Measurements from ENCODE around the gene MBOAT2. TPM values are rescaled to one million over a fixed set of nuclear protein-coding genes. Genes with fewer than 3 reads are reported as not detected.

The MBOAT2 gene
- total RNA-seq, 4 donors from 2014 or later, result 20.0 to 83.0 (median 30.3) TPM

DNA sequence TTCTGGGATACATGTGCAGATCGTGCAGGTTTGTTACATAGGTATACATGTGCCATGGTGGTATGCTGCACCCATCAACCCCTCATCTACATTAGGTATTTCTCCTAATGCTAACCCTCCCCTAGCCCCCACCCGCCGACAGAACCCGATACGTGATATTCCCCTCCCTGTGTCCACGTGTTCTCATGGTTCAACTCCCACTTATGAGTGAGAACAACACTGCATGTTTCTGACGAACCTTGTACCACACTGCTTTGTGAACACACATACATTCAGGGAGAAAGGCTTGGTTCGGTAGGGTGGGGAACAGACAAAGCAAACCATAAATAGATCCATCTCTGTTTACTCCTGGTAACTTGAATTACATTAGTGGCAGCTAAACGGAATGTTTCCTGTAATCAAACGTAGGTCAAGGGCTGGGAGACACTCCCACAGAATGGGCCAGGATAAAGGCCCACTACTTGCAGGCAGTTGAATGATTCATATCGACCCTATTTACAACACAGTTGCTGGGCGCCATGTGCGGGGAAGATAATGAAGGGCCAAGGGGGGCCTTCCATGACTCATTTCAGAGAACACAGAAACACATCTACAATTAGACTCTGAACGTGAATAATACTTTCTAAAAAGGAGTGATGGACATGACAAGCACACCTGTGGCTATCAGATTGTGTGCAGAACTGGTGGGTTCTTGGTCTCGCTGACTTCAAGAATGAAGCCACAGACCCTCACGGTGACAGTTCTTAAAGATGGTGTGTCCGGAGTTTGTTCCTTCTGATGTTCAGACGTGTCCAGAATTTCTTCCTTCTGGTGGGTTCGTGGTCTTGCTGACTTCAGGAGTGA lies 109.3 kb downstream of the MBOAT2 start:
- H3K27ac ChIP-seq, result no peak overlapping the region
- no peak overlapping the region for H3K4me3 ChIP-seq
- intact Hi-C loops (cut with DNase I; ENCODE audit: low total_unique reads), result no loop called here
- no peaks in the 10 kb centered on the region for H3K36me3 ChIP-seq
- no peaks in the 10 kb centered on the region for H3K4me1 ChIP-seq
- no peaks in the 10 kb centered on the region for H3K9me3 ChIP-seq
- no peak for TF ChIP-seq POLR2A (IDR thresholded peaks at IDR 0.05)
- no peaks in the 10 kb centered on the region for H3K27me3 ChIP-seq
- DNase-seq, result no peak

DNA sequence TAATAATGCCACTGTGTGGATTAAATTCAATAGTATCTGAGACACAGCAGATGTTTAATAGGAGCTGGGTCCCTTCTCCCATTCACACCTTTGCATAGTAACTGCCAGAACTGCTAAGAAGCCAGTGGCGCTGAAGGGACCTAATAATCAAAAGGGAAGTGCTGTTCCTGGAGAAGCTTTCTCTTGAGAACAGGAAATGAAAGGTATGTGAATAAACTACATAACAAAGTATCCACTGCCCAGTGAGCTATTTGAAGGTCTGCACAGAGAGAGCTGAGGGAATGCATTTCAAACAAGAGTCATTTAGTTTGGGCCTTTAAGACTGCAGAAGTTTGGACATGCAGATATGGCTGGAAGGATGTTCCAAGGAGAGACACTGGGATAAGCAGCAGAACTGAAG lies 110.0 kb downstream of the MBOAT2 start:
- DNase-seq, result no peak
- Histone ChIP-seq H3K36me3 (no peaks in the 10 kb centered on the region), H3K27me3 (no peaks in the 10 kb centered on the region), H3K4me3 (no peak overlapping the region), H3K27ac (no peak overlapping the region), H3K4me1 (no peaks in the 10 kb centered on the region), H3K9me3 (no peaks in the 10 kb centered on the region)
- TF ChIP-seq, protein P1, sequence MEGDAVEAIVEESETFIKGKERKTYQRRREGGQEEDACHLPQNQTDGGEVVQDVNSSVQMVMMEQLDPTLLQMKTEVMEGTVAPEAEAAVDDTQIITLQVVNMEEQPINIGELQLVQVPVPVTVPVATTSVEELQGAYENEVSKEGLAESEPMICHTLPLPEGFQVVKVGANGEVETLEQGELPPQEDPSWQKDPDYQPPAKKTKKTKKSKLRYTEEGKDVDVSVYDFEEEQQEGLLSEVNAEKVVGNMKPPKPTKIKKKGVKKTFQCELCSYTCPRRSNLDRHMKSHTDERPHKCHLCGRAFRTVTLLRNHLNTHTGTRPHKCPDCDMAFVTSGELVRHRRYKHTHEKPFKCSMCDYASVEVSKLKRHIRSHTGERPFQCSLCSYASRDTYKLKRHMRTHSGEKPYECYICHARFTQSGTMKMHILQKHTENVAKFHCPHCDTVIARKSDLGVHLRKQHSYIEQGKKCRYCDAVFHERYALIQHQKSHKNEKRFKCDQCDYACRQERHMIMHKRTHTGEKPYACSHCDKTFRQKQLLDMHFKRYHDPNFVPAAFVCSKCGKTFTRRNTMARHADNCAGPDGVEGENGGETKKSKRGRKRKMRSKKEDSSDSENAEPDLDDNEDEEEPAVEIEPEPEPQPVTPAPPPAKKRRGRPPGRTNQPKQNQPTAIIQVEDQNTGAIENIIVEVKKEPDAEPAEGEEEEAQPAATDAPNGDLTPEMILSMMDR (IDR thresholded peaks at IDR 0.05), result no peak
- TF ChIP-seq POLR2A (IDR thresholded peaks at IDR 0.05), result no peak
- intact Hi-C loops (cut with DNase I; ENCODE audit: low total_unique reads), result no loop called here

DNA sequence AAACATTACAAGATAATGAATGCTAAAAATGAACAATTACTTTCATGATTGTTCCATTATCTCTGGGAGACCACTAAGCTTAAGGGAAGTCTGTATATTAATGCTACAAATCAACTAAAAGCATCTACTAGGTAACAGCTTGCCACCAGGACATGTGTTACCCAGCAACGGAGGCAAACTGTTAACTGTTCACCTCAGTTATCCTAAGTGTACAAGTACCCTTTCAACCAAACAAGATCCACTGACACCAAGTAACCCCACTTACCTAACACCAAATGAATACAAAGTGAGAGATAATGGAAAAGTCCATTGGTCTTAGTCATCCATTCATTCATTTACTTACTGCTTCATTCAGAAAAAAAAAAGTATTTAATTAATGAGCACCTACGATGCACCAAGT lies 111.4 kb downstream of the MBOAT2 start:
- DNase-seq, result no peak
- no peaks in the 10 kb centered on the region for H3K9me3 ChIP-seq
- H3K27ac ChIP-seq, result no peak overlapping the region
- H3K27me3 ChIP-seq, result no peaks in the 10 kb centered on the region
- intact Hi-C loops (cut with DNase I; ENCODE audit: low total_unique reads), result no loop called here
- no peaks in the 10 kb centered on the region for H3K36me3 ChIP-seq
- no peak for TF ChIP-seq POLR2A (IDR thresholded peaks at IDR 0.05)
- TF ChIP-seq, protein P1 (IDR thresholded peaks at IDR 0.05), result no peak
- no peak overlapping the region for H3K4me3 ChIP-seq
- H3K4me1 ChIP-seq, result no peaks in the 10 kb centered on the region

DNA sequence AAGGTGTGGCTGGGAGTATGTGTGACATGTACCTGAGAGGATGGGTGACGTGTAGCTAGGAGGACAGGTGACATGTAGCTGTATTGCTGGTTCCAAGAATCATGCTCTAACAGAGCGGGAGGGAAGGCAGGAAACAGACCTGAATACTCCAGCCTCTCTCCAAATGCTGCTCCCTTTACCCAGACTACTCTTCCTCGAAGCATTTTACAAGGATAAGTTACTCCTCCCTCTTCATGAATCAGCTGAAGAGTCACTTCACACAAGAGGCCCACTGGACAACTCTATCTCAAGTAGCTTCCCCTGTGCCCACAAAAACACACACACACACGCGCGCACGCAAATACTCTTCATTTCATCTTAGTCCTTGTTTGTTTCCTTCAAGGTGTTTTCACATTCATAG lies 113.5 kb downstream of the MBOAT2 start:
- Histone ChIP-seq H3K9me3 (no peaks in the 10 kb centered on the region), H3K4me1 (no peaks in the 10 kb centered on the region), H3K27me3 (no peaks in the 10 kb centered on the region), H3K27ac (no peak overlapping the region), H3K36me3 (no peaks in the 10 kb centered on the region), H3K4me3 (no peak overlapping the region)
- TF ChIP-seq, protein P1 (IDR thresholded peaks at IDR 0.05), result no peak
- no peak for TF ChIP-seq POLR2A (IDR thresholded peaks at IDR 0.05)
- DNase-seq, result no peak
- intact Hi-C loops (cut with DNase I; ENCODE audit: low total_unique reads), result no loop called here

DNA sequence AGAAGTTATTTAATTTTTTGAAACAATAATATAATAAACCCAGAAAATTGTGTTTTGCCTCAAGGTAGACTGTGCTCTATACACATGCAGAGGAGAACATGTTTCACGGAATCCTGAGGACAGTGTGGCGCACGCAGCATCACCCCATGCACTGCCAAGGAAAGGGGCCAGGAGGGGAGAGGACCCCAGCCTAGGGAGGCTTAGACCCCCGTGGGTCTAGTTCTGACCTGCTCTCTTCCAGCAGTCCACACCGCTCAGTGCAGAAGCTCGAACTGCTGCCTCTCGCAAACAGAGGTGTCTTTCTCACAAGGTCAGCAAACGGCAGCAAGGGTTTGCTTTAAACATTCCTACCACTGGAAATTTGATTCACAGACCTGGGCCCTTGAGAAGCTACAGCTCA lies 114.5 kb downstream of the MBOAT2 start:
- no peaks in the 10 kb centered on the region for H3K27me3 ChIP-seq
- DNase-seq, result no peak
- intact Hi-C loops (cut with DNase I; ENCODE audit: low total_unique reads), result no loop called here
- no peak overlapping the region for H3K4me3 ChIP-seq
- H3K4me1 ChIP-seq, result no peaks in the 10 kb centered on the region
- no peaks in the 10 kb centered on the region for H3K36me3 ChIP-seq
- TF ChIP-seq, protein P1 (IDR thresholded peaks at IDR 0.05), result no peak
- no peak for TF ChIP-seq POLR2A (IDR thresholded peaks at IDR 0.05)
- H3K9me3 ChIP-seq, result no peaks in the 10 kb centered on the region
- no peak overlapping the region for H3K27ac ChIP-seq
